Peyer's patch (tissue), 4 donors: ENCODE data around the gene RAD51B. TPM values are rescaled to one million over a fixed set of nuclear protein-coding genes. Genes with fewer than 3 reads are reported as not detected.

Experiments used
- DNase-seq, 3 donors: peaks; one replicate each; pipeline ENCODE4 v3.0.0-alpha.2; 2017 to 2019
- H3K27ac ChIP-seq, 4 donors: fragments of 200-600 bp; sonication (generic); one replicate each; pipeline ENCODE4 v1.5.1; 2016 to 2019
- H3K27me3 ChIP-seq, 2 donors: fragments of 200-600 bp; sonication (generic); one replicate each; pipeline ENCODE4 v1.5.1; 2019
- H3K36me3 ChIP-seq, 3 donors: fragments of 200-600 bp; sonication (generic); one replicate each; pipeline ENCODE4 v1.5.1; 2016 to 2019
- H3K4me1 ChIP-seq, 4 donors: fragments of 200-600 bp; sonication (generic); one replicate each; pipeline ENCODE4 v1.5.1; 2016 to 2019
- H3K4me3 ChIP-seq, 4 donors: fragments of 200-600 bp; sonication (generic); 1 replicate in 3 of 4; 2 replicates in 1 of 4; pipeline ENCODE4 v1.5.1; 2016 to 2019; ENCODE audit warnings: mild to moderate bottlenecking in 1 of 4
- H3K9me3 ChIP-seq, 4 donors: fragments of 200-600 bp; sonication (generic); one replicate each; pipeline ENCODE4 v1.5.1; 2016 to 2019; ENCODE audit warnings: mild to moderate bottlenecking in 1 of 4
- CTCF ChIP-seq, 6 experiments: fragments of 450-650 bp in 4 of 6; fragments of 200-600 bp in 2 of 6; sonication (generic) in 1 of 6; IDR thresholded peaks; one replicate each; pipeline ENCODE4 v1.5.1; 2017 to 2019; ENCODE audit warnings: antibody characterized with exemption in 6 of 6, mild to moderate bottlenecking in 3 of 6, moderate library complexity in 1 of 6
- POLR2A ChIP-seq, 2 donors: fragments of 450-650 bp; IDR thresholded peaks; one replicate each; pipeline ENCODE4 v1.5.1; 2017; ENCODE audit warnings: antibody characterized with exemption in 2 of 2, mild to moderate bottlenecking in 2 of 2, moderate library complexity in 2 of 2
- total RNA-seq, 4 donors: library from RNA; depleted of rRNA; stranded (reverse); fragments of >200 nt; gene quantifications; one replicate each; pipeline ENCODE4 v1.1.0, GENCODE V29; 2016

RAD51B gene
- total RNA-seq, 4 donors from 2014 or later: 12.6 to 103 (median 33.1) TPM

GRCh38 chr14:68486033-68486732, 666.6 kb downstream of the RAD51B start:
- Histone ChIP-seq H3K4me1 (no peaks in the 10 kb centered on the region), H3K9me3 (no peaks in the 10 kb centered on the region), H3K27me3 (no peaks in the 10 kb centered on the region), H3K27ac (no peak overlapping the region), H3K36me3 (no peaks in the 10 kb centered on the region), H3K4me3 (no peak overlapping the region)
- TF ChIP-seq CTCF (IDR thresholded peaks at IDR 0.05) (no peak), POLR2A (IDR thresholded peaks at IDR 0.05) (no peak)
- DNase-seq: no peak

- H3K36me3 ChIP-seq: no peaks in the 10 kb centered on the region
- H3K27me3 ChIP-seq: no peaks in the 10 kb centered on the region
- no peaks in the 10 kb centered on the region for H3K9me3 ChIP-seq
- no peaks in the 10 kb centered on the region for H3K4me1 ChIP-seq
- DNase-seq: no peak
- no peak overlapping the region for H3K4me3 ChIP-seq
- no peak overlapping the region for H3K27ac ChIP-seq
- TF ChIP-seq CTCF (IDR thresholded peaks at IDR 0.05) (no peak), POLR2A (IDR thresholded peaks at IDR 0.05) (no peak)
Measured at GRCh38 chr14:68486809-68487208, 667.2 kb downstream of the RAD51B start.

GRCh38 chr14:68487805-68488590, 668.4 kb downstream of the RAD51B start:
- Histone ChIP-seq H3K27me3 (no peaks in the 10 kb centered on the region), H3K4me3 (no peak overlapping the region), H3K9me3 (no peaks in the 10 kb centered on the region), H3K27ac (no peak overlapping the region), H3K36me3 (no peaks in the 10 kb centered on the region), H3K4me1 (no peaks in the 10 kb centered on the region)
- no peak for TF ChIP-seq POLR2A (IDR thresholded peaks at IDR 0.05)
- TF ChIP-seq CTCF (IDR thresholded peaks at IDR 0.05): no peak
- no peak for DNase-seq

GRCh38 chr14:68491793-68492192, 672.2 kb downstream of the RAD51B start:
- no peak for DNase-seq
- Histone ChIP-seq H3K4me1 (no peaks in the 10 kb centered on the region), H3K36me3 (no peaks in the 10 kb centered on the region), H3K27me3 (no peaks in the 10 kb centered on the region), H3K27ac (no peak overlapping the region), H3K9me3 (no peaks in the 10 kb centered on the region), H3K4me3 (no peak overlapping the region)
- TF ChIP-seq POLR2A (IDR thresholded peaks at IDR 0.05) (no peak), CTCF (IDR thresholded peaks at IDR 0.05) (no peak)

GRCh38 chr14:68492381-68493151, 673.0 kb downstream of the RAD51B start:
- no peaks in the 10 kb centered on the region for H3K4me1 ChIP-seq
- H3K36me3 ChIP-seq: no peaks in the 10 kb centered on the region
- no peaks in the 10 kb centered on the region for H3K9me3 ChIP-seq
- no peak for DNase-seq
- H3K27ac ChIP-seq: no peak overlapping the region
- no peaks in the 10 kb centered on the region for H3K27me3 ChIP-seq
- H3K4me3 ChIP-seq: no peak overlapping the region
- no peak for TF ChIP-seq POLR2A (IDR thresholded peaks at IDR 0.05)
- TF ChIP-seq CTCF (IDR thresholded peaks at IDR 0.05): no peak
